GM19023 (cell line): ENCODE data around the gene GRID2.

Experiments used
- ATAC-seq: cut with Tn5 transposase; IDR thresholded peaks from one replicate; pipeline ENCODE4 v1.9.1; 2021; ENCODE audit warnings: mild to moderate bottlenecking, moderate library complexity; ENCODE audit not compliant: unreplicated experiment

Gene GRID2

GRCh38 chr4:93179044-93179443, 875.3 kb downstream of the GRID2 start:
- no peak for ATAC-seq

GRCh38 chr4:93182722-93183121, 879.0 kb downstream of the GRID2 start:
- no peak for ATAC-seq

GRCh38 chr4:93183576-93183975, 879.8 kb downstream of the GRID2 start:
- no peak for ATAC-seq

GRCh38 chr4:93184053-93184452, 880.3 kb downstream of the GRID2 start:
- ATAC-seq: no peak

- no peak for ATAC-seq
Observed at GRCh38 chr4:93186846-93187245, 883.1 kb downstream of the GRID2 start.

- no peak for ATAC-seq
Observed at GRCh38 chr4:93187466-93187865, 883.7 kb downstream of the GRID2 start.

- no peak for ATAC-seq
Observed at GRCh38 chr4:93187892-93188291, 884.1 kb downstream of the GRID2 start.

GRCh38 chr4:93199492-93199891, 895.7 kb downstream of the GRID2 start:
- no peak for ATAC-seq

GRCh38 chr4:93201471-93202096, 897.8 kb downstream of the GRID2 start:
- no peak for ATAC-seq

- no peak for ATAC-seq
Observed at GRCh38 chr4:93203708-93204107, 899.9 kb downstream of the GRID2 start.

GRCh38 chr4:93212250-93212649, 908.5 kb downstream of the GRID2 start:
- no peak for ATAC-seq

GRCh38 chr4:93216646-93217045, 912.9 kb downstream of the GRID2 start:
- ATAC-seq: no peak

GRCh38 chr4:93217431-93217830, 913.7 kb downstream of the GRID2 start:
- no peak for ATAC-seq

- no peak for ATAC-seq
Observed at GRCh38 chr4:93221771-93222170, 918.0 kb downstream of the GRID2 start.

GRCh38 chr4:93228021-93228420, 924.3 kb downstream of the GRID2 start:
- no peak for ATAC-seq

- no peak for ATAC-seq
Observed at GRCh38 chr4:93232883-93233282, 929.1 kb downstream of the GRID2 start.

GRCh38 chr4:93237521-93237920, 933.8 kb downstream of the GRID2 start:
- no peak for ATAC-seq

- ATAC-seq: no peak
Observed at GRCh38 chr4:93243262-93243661, 939.5 kb downstream of the GRID2 start.

- no peak for ATAC-seq
Observed at GRCh38 chr4:93261207-93261606, 957.4 kb downstream of the GRID2 start.

- ATAC-seq: no peak
Observed at GRCh38 chr4:93263166-93263565, 959.4 kb downstream of the GRID2 start.

GRCh38 chr4:93267747-93268146, 964.0 kb downstream of the GRID2 start:
- ATAC-seq: no peak

- no peak for ATAC-seq
Observed at GRCh38 chr4:93285346-93285745, 981.6 kb downstream of the GRID2 start.

- ATAC-seq: no peak
Observed at GRCh38 chr4:93289241-93289640, 985.5 kb downstream of the GRID2 start.
